K562 (cell line): ENCODE results near the gene COL9A3. TPM values are rescaled to one million over a fixed set of nuclear protein-coding genes. Genes with fewer than 3 reads are reported as not detected.

ENCODE experiments used
- ARID4B ChIP-seq: sonication (generic); formaldehyde crosslinking; IDR thresholded peaks from 2 replicates; pipeline ENCODE4 v1.8.0; 2022; ENCODE audit warnings: mild to moderate bottlenecking, missing genetic modification reagents
- CEBPB ChIP-seq: fragments of 450-650 bp; IDR thresholded peaks from 2 replicates; pipeline ENCODE4 v1.6.1; 2016; ENCODE audit warnings: missing genetic modification characterization, missing compliant biosample characterization
- ELF1 ChIP-seq: fragments of 200-800 bp; sonication (Bioruptor generic); IDR thresholded peaks from 2 replicates; pipeline ENCODE4 v1.6.1; 2016; ENCODE audit warnings: missing genetic modification characterization, missing compliant biosample characterization
- EWSR1 ChIP-seq: fragments of 450-650 bp; IDR thresholded peaks from 2 replicates; pipeline ENCODE4 v1.6.1; 2018; ENCODE audit warnings: borderline replicate concordance, mild to moderate bottlenecking, low read depth, moderate library complexity; ENCODE audit not compliant: partially characterized antibody
- FOS ChIP-seq: IDR thresholded peaks from 3 replicates; pipeline ENCODE4 v1.6.1; 2011; ENCODE audit not compliant: insufficient read length; ENCODE audit errors: extremely low read depth
- FUS ChIP-seq: fragments of 200-400 bp; formaldehyde crosslinking; optimal IDR thresholded peaks from 2 replicates; pipeline ENCODE3; 2017; ENCODE audit warnings: low read depth, low read length
- KLF6 ChIP-seq: fragments of 250-450 bp; sonication (Bioruptor Pico); IDR thresholded peaks from 2 replicates; pipeline ENCODE4 v1.4.0; 2020; ENCODE audit warnings: mild to moderate bottlenecking, moderate library complexity, borderline replicate concordance
- MNT ChIP-seq, 2 experiments: fragments of 450-650 bp; conservative IDR thresholded peaks; 2 replicates each; pipeline ENCODE4 v1.6.1; 2017; ENCODE audit warnings: mild to moderate bottlenecking in 2 of 2, moderate library complexity in 2 of 2
- NR4A1 ChIP-seq, 2 experiments: fragments of 250-450 bp in 1 of 2; fragments of 450-650 bp in 1 of 2; sonication (Bioruptor Pico) in 1 of 2; IDR thresholded peaks; 2 replicates each; pipeline versions ENCODE4 v1.4.0 to v1.6.1; 2016 to 2020; ENCODE audit warnings: mild to moderate bottlenecking in 2 of 2, missing compliant biosample characterization in 1 of 2, missing genetic modification characterization in 1 of 2, moderate library complexity in 1 of 2
- POLR2A ChIP-seq: fragments of 450-650 bp; conservative IDR thresholded peaks from 2 replicates; pipeline ENCODE4 v1.6.1; 2016
- TOE1 ChIP-seq, 2 experiments: fragments of 450-650 bp in 1 of 2; sonication (generic) in 1 of 2; formaldehyde crosslinking in 1 of 2; IDR thresholded peaks; 2 replicates each; pipeline versions ENCODE4 v1.7.1 to v1.8.0; 2016 to 2022; ENCODE audit warnings: borderline replicate concordance in 2 of 2, mild to moderate bottlenecking in 2 of 2, antibody characterized with exemption in 1 of 2, inconsistent platforms in 1 of 2, low read depth in 1 of 2, missing genetic modification reagents in 1 of 2, moderate library complexity in 1 of 2
- TSC22D4 ChIP-seq: fragments of 450-650 bp; IDR thresholded peaks from 2 replicates; pipeline ENCODE4 v1.6.1; 2016; ENCODE audit warnings: missing genetic modification characterization, missing biosample characterization, control low read depth
- ZNF75A ChIP-seq: fragments of 450-650 bp; formaldehyde crosslinking; IDR thresholded peaks from 2 replicates; pipeline ENCODE4 v1.4.0; 2020; ENCODE audit warnings: mild to moderate bottlenecking
- polyA plus RNA-seq, 8 experiments: library from polyadenylated mRNA; depleted of rRNA in 4 of 8; stranded (reverse) in 5 of 8; unstranded in 3 of 8; fragments of >200 nt; fragmentation: Nextera tagmentation in 2 of 8; fragmentation: Illumina TruSeq in 1 of 8; extraction: Ambion mirVana in 2 of 8; extraction: Trizol in 1 of 8; gene quantifications; 2 replicates each; pipeline versions ENCODE4 v1.2.1 to v1.2.3, GENCODE V29; 2011 to 2014; ENCODE audit warnings: inconsistent platforms in 1 of 8, missing spikeins in 1 of 8
- total RNA-seq, 7 experiments: library from RNA; depleted of rRNA in 6 of 7; stranded (reverse); fragments of >200 nt in 6 of 7; fragmentation: Illumina TruSeq in 2 of 7; extraction: Trizol in 2 of 7; gene quantifications; 2 replicates each; pipeline versions ENCODE4 v1.2.1 to v1.2.3, GENCODE V29; 2011 to 2021; ENCODE audit warnings: low replicate concordance in 1 of 7
- TF ChIP-seq, protein P1 (sequence below): fragments of 450-650 bp; IDR thresholded peaks from 2 replicates; pipeline ENCODE4 v1.6.1; 2016

The COL9A3 gene
- total and polyA plus RNA-seq, 9 of the 15 experiments (the other 6 are each of a cell fraction or from before 2014, with no cell fraction given): 0.14 to 3.6 (median 0.88) TPM; not detected in 1

DNA sequence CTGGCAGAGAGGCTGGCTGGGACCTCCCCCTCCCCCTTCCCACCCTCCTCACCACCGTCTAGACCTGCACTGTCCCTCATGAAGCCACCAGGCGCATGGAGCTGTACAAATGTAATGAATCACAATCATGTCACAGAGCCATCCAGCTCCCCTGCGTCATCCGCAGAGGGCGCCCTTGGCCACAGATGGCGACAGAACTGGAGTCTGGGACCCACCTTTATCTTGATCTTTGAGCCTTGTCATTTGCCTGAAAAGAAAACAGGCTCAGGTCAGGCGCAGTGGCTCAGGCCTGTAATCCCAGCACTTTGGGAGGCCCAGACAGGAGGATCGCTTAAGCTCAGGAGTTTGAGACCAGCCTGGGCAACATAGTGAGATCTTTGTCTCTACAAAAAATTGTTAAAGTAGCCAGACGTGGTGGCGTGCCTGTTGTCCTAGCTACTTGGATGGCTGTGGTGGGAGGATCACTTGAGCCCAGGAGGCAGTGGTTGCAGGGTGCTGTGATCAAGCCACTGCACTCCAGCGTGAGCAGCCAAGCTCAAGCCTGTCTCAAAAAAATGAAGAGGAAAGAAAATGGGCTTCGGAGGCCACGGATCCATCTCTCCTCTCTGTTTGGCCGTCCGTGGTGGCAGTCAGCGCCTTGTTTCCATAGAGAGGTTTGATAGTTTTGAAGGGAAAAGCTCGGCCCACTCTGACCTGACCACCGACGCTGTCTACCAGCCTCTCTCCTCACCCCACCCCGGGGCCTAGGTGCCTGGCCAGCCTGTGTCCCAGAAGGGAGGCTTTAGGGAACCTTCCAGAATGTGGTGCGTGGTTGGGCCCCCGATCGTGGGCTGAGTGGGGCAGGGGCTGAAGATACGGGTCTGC is 6.2 kb downstream of the COL9A3 start (continued):
- TF ChIP-seq, protein P1, sequence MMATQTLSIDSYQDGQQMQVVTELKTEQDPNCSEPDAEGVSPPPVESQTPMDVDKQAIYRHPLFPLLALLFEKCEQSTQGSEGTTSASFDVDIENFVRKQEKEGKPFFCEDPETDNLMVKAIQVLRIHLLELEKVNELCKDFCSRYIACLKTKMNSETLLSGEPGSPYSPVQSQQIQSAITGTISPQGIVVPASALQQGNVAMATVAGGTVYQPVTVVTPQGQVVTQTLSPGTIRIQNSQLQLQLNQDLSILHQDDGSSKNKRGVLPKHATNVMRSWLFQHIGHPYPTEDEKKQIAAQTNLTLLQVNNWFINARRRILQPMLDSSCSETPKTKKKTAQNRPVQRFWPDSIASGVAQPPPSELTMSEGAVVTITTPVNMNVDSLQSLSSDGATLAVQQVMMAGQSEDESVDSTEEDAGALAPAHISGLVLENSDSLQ: peak; percentile 94
- no peak for TF ChIP-seq ELF1 (tag)
- TF ChIP-seq NR4A1 (CRISPR knock-in tag; IDR thresholded peaks at IDR 0.05): no peak
- no peak for TF ChIP-seq NR4A1 (tag; IDR thresholded peaks at IDR 0.05)
- no peak for TF ChIP-seq FOS
- no peak for TF ChIP-seq FUS
- no peak for TF ChIP-seq EWSR1
- no peak for TF ChIP-seq ARID4B (CRISPR knock-in tag)
- TF ChIP-seq POLR2A: no peak
- no peak for TF ChIP-seq KLF6
- TF ChIP-seq ZNF75A (CRISPR knock-in tag): no peak
- TF ChIP-seq MNT (conservative IDR thresholded peaks at IDR 0.05): peak in 1 of 2 experiments; percentile 56; a peak in 1 of 4 replicates
- TF ChIP-seq TOE1 (IDR thresholded peaks at IDR 0.05; ENCODE audit: borderline replicate concordance): no peak
- TF ChIP-seq TOE1 (CRISPR knock-in tag; IDR thresholded peaks at IDR 0.05; ENCODE audit: borderline replicate concordance, low read depth): no peak
- TF ChIP-seq TSC22D4: no peak
- TF ChIP-seq CEBPB (tag): peak; percentile 28; the same call in 1 of the 2 replicates
